Stimulated activated CD4-positive, alpha-beta T cell treated with anti-CD3 and anti-CD28 coated beads, Interleukin-1b, Interleukin-23, amount 100 ng/mL, for 48 hours (primary cell): ENCODE data around the gene STPG4.
"Not testable (repeated sequence)": the region's sequence is repeated elsewhere in the genome, so short reads cannot be mapped to it uniquely, and the experiment has no call there.

ENCODE experiments used
- DNase-seq: peaks from one replicate; pipeline ENCODE4 v3.0.0-alpha.2; 2020

Gene STPG4

DNA sequence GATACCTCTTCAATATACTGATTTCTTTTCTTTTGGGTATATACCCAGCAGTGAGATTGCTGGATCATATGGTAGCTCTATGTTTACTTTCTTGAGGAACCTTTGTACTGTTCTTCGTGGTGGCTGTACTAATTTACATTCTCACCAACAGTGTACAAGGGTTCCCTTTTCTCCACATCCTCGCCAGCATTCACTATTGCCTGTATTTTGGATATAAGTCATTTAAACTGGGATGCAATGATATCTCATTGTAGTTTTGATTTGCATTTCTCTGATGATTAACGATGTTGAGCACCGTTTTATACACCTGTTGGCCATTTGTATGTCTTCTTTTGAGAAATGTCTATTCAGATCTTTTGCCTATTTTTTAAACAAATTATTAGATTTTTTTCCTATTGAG, 30.4 kb downstream of the STPG4 start:
- not testable (repeated sequence) for DNase-seq

DNA sequence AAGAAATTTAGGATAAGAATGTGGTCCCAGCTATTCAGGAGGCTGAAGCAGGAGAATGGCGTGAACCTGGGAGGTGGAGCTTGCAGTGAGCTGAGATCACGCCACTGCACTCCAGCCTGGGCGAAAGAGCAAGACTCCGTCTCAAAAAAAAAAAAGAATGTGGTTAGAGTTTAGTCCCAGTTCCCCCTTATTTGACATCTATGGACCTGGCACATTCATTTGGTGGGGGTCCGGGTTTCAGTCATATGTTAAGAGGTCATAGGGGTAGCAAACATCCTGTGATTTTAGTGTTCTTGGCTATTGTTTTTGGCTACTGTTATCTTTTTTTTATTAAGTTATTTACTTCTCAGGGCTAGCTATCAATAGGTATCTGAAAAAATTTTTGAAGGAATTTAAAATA, 34.7 kb downstream of the STPG4 start:
- DNase-seq, result not testable (repeated sequence)

GRCh38 chr2:47119001-47119400, 36.1 kb downstream of the STPG4 start:
- DNase-seq, result no peak

- no peak for DNase-seq
These were observed 36.5 kb downstream of the STPG4 start for GRCh38 chr2:47118581-47118980.

GRCh38 chr2:47112665-47113435, 42.3 kb downstream of the STPG4 start:
- no peak for DNase-seq

- no peak for DNase-seq
These were observed 45.4 kb downstream of the STPG4 start for GRCh38 chr2:47109680-47110079.

GRCh38 chr2:47109007-47109375, 46.1 kb downstream of the STPG4 start:
- no peak for DNase-seq

DNA sequence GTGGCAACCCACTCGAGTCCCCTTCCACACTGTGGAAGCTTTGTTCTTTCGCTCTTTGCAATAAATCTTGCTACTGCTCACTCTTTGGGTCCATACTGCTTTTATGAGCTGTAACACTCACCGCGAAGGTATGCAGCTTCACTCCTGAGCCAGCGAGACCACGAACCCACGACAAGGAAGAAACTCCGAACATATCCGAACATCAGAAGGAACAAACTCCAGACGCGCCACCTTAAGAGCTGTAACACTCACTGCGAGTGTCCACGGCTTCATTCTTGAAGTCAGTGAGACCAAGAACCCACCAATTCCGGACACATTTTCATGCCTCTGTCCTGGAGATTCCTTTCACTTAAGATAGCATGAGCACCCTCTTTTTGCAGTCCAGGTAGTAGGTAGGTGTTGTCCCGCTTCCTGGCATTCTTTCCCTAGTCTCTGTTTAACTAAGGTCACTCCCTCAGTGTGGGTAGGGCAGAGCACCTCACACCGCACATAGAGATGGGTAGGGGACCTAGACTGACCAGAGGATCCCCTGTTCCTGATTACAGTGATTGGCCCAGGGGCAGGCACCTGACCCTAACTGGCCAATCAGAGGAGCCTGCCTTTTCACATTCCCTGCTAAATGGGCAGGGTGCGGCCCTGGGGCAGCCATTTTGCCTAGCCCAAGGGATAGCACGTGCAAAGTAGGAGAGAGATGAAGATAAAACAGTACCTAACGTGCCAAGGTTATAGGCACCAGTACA, 46.7 kb downstream of the STPG4 start:
- not testable (repeated sequence) for DNase-seq

DNA sequence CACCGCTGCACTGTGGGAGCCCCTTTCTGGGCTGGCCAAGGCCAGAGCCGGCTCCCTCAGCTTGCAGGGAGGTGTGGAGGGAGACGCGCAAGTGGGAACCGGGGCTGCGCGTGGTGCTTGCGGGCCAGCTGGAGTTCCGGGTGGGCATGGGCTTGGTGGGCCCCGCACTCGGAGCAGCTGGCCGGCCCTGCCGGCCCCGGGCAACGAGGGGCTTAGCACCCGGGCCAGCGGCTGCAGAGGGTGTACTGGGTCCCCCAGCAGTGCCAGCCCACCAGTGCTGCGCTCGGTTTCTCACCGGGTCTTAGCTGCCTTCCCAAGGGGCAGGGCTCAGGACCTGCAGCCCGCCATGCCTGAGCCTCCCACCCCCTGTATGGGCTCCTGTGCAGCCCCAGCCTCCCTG, 47.9 kb downstream of the STPG4 start:
- DNase-seq, result not testable (repeated sequence)

- DNase-seq, result not testable (repeated sequence)
These were observed 48.9 kb downstream of the STPG4 start for GRCh38 chr2:47106231-47106630.

DNA sequence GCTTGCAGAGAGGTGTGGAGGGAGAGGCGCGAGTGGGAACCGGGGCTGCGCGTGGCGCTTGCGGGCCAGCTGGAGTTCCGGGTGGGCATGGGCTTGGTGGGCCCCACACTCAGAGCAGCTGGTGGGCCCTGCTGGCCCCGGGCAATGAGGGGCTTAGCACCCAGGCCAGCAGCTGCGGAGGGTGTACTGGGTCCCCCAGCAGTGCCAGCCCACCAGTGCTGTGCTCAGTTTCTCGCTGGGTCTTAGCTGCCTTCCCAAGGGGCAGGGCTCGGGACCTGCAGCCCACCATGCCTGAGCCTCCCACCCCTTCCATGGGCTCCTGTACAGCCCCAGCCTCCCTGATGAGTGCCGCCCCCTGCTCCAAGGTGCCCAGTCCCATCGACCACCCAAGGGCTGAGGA, 55.4 kb downstream of the STPG4 start:
- not testable (repeated sequence) for DNase-seq

DNA sequence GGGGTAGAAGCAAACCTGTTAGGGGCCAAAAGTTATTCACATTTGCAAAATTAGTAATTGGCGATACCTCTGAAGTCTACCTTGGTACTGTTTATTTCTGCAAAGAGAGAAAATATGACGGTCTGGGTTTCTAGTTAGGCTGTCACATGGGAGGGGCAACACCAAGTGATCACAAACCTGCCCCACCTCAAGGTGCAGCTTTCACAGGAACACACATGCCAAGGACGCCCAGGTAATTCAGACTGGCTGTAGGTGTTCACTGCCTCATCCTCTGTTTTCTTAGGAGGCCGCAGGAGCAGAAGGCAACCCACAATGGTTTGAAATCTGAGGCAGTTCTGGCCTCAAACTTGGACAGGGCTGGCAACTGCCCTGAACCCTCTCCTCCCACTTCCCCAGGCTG, 56.2 kb downstream of the STPG4 start:
- no peak for DNase-seq

- no peak for DNase-seq
These were observed 57.5 kb downstream of the STPG4 start for GRCh38 chr2:47097563-47097962.

- DNase-seq, result no peak
These were observed 58.7 kb downstream of the STPG4 start for GRCh38 chr2:47096451-47096850.

DNA sequence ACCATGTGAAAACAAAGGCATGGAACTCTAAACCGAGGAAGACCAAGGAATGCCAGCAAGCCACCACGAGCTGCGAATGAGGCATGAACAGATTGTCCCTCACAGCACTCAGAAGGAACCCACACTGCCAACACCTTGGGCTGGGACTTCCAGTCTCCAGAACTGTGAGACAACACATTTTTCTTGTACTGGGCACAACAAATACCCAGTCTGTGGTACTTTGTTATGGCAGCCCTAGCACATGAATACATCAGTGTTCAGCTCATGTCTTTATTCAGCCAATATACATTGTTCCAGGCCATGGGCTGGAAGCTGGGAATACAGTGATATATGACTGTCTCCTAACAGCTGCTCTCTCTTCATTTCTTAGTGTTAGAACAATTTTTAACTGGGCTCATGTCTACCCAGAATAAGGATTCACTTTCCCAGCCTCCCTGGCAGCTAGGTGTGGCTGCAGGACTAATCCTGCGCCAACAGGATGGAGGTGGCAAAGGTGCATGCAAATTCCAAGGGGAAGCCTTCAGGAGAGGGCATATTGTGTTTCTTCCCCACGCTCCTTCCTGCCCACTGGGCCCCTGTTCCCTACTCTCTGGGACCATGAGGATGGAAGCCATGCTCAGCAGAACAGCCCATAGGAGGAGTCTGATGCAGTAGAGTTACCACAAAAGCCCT, 59.6 kb downstream of the STPG4 start:
- DNase-seq, result no peak

DNA sequence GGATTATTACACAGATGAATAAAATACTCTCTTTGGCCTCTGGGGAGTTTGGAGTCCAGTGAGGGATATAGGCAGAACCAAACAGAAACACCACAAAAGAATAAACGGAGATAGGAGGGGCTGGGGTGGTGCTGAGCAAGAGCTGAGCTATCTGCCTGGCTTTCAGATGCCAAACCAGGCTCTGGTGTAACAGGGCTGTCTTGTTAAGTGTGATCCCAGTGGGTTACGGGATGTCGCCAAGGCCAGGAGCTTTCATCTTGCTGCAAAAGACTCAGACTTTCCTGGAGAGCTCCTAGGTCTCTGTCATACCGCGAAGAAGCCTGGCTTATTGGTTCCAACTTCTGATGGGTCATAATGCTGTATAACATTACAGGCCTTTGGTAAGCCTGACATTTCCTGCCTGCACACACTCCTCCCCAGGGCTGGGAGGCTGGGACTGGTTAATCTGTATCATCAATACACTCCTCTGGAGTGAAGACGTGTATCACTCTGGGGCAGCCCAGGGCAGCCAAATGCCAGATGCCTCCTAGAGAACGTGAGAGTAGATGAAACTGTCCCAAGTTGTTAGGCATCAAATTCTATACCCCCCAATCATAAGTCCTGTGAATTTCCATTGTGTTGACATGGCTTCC, 60.5 kb downstream of the STPG4 start:
- no peak for DNase-seq

GRCh38 chr2:47093626-47094025, 61.5 kb downstream of the STPG4 start:
- no peak for DNase-seq

DNA sequence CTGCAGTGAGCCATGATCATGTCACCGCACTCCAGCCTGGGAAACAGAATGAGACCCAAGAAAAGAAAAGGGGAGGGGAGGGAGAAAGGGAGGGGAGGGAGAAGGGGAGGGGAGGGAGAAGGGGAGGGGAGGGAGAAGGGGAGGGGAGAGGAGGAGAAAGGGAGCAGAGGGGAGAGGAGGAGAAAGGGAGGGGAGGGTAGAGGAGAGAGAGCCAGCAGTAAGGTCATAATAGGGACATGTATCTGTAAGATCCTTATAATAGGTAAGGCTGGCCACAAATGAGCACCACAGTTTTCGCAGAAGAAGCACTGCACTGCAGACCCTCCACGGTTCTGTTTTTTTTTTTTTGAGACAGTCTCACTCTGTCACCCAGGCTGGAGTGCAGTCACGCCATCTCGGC, 62.6 kb downstream of the STPG4 start:
- DNase-seq, result no peak

DNA sequence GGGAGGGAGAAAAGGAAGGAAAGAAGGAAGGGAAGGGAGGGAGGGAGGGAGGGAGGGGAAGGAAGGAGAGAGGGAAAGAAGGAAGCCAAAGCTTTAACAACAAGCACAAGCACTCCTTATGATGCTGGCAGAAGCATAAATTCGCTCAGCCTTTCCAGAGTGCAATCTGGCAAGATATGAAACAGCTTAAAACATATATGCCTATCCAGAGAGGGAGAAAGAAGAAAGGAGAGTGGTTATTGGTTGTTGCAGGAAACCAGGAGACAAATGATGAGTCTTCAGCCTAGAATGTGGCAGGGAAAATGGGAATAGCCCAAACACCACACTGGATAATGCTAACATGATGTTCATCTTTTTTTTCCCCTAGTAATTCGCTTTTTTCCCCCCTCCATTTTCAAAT, 64.0 kb downstream of the STPG4 start:
- no peak for DNase-seq

DNA sequence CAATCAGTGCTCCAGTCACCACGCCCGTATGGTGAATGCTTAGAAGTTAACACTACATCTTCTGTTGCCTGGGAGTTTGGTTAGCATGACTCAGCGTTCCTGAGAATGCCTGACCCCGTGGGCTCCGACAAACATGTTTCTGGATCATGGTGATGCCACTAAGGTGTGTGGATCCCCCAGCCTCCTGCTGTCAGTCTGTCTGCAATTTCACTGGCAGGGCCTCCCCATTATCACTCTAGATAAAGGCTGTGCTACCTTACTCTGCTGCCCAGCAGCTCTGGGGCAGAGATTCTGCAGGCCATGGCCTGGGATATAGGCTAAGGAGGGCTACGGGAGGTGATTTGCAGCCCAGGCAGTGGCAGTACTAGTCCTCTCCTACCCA, 66.0 kb downstream of the STPG4 start:
- no peak for DNase-seq

DNA sequence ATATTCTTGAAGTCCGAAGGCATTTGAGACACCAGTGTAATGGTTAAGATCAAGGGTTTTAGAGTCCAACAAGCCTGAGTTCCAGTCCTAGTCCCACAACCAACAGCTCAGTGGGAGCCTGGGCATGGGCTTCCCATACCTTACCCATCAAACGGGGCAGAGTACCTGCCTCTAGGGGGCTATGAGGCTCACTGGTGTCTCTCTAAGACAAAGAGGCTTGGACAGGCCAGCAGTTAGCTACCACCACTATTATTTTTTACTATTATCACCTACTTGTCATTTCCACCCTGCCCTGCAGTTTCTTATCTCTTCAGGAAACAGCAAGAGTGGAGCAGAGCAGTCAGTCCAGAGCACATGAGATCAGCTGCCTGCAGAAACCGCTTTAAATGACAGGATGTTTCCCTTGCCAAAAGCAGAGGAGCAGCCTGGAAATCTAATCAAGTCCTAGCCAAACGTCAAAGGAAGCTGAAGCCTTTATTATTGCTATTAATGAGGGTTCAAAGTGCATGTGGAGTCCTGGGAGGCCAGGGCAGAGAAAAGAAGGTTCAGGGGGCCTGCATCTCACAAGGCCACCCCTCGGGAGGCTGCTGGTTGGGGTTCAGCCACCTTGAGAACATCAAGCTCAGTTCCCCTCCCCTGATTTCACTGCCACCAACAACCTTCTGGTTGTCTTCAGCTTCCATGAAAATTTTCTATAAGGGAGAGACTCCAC, 66.6 kb downstream of the STPG4 start:
- no peak for DNase-seq

DNA sequence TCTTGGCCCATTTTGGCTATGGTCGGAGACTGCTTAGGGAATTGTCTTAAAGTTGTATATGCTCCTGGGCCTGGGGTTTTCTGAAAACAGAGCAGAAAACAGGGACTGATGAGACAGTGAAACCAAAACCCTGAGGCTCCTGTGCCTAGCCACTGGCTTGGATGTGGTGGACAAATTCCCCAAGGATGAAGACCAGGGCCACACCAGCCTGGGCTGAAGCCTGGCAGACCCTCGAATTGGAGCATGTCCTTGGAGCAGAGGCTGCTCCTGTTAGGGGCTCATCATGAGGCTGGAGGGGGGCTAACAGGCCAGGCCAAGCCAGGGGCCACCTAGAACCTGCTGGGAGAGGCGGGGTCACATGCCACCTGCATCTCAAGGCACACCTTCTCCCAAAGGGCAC, 68.1 kb downstream of the STPG4 start:
- DNase-seq, result no peak

DNA sequence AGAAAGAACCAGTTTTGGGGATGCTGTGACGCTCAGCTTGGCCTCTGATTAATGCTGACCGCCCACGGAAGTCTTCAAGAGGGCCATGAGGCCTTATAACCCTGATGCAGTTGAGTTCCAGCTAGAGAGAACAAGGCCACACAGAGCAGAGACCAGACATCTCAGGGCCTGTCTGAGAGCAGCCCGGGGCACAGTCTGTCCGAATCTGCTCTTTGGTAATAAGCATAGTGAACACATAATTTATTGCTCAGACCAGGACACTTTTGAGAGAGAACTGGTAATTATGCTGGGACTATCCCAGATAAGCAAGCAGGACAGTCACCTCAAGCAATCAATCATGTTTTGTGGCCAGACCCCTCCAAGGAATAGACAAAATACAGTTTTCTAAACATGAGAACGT, 68.5 kb downstream of the STPG4 start:
- no peak for DNase-seq
